Measurements from ENCODE around the gene TLE7.

TLE7 gene

DNA sequence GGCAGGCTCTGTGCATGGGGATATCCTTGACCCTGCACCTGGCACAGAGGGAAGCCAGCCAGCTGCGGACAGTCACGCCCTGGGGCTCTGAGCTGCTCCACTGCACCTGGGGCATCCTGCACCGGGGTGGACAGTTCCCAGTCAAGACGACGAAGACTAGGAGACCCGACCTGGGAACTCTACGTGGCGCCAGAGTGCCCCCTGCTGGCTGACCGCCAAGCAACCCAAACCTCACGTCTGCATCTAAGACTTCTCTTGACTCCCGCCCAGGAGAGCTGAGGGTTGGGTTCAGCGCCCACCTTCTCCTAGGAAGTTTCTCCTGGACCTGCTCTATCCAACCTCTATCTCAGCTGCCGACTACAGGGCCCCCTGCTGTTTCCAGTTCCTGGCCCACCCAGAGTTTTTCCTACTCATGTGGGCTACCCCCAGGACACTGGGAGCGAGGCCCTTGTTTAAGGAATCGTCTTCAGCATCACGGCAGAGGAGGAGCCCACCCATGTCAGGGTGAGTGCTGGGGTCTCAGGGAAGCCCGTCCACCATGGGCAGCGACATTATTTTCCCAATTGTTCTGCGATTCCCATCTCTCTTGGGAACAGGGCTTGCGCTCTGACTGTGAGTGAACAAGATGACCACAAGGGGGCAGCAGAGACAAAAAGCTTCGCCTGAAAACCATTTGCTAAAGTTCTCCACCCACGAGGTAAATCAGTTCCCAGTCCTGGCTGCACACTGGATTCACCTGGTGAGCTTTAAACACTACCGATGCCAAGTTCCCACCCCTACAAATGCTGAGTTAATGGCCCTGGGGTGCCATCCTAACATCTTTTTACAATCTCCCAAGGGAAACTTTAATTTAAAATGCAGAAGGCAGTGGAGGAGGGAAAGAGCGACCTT is 29.3 kb downstream of the TLE7 start:
- TF ChIP-seq GATA2 (IDR thresholded peaks at IDR 0.05; ENCODE audit: low read depth, low read length) = no peak
- no peak for TF ChIP-seq GATA3 (IDR thresholded peaks at IDR 0.05; ENCODE audit: low read depth, low read length)

DNA sequence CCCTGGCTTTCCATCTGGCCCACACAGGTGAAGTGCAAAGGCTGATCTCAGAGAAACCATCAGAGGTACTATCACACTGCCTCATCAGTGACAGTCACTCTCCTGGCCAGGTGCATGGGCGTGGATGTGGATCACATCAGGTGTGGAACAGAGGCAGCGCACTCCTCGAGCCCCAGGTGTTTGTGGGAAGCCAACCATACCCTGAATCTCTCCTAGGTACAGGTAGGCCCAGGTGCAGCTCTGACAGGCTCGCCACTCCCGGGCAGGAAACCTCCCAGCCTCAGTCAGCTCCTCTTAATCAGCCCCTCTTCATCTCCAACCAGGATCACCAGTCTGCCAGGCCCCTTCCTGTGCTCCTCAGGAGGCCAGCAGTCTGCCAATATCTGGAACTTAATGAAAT is 31.7 kb downstream of the TLE7 start:
- no peak for TF ChIP-seq GATA2 (IDR thresholded peaks at IDR 0.05; ENCODE audit: low read depth, low read length)
- no peak for TF ChIP-seq GATA3 (IDR thresholded peaks at IDR 0.05; ENCODE audit: low read depth, low read length)

DNA sequence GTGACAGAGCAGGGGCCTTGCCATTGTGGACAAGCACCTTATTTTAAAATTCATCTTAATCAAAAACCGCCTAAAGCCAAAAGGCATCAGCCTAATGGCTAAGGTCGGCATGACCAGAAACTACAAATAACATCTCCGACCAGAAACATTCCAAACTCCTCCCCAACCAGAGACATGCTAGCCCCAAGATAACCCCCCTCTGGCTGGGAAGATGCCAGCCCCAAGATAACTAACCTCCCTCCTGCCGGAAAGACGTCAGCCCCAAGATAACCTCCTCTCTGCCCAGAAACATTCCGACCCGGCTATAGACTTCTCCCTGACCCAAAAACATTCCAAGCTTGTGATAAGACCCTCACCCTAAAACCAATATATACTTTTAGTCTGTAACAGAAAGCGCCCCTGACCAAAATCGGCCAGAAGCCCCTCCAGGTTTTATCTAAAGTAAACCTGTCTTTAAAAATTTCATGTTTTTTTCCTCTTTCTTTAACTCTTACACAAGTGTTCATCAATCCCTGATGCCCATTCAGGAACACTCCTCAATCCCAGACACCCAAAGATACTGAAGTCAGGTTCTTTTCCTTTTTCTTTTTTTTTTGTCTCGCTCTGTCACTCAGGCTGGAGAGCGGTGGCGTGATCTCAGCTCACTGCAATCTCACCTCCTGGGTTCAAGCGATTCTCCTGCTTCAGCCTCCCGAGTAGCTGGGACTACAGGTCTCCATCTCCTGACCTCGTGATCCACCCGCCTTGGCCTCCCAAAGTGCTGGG is 32.7 kb downstream of the TLE7 start:
- TF ChIP-seq GATA2 (IDR thresholded peaks at IDR 0.05; ENCODE audit: low read depth, low read length) = no peak
- TF ChIP-seq GATA3 (IDR thresholded peaks at IDR 0.05; ENCODE audit: low read depth, low read length) = no peak

DNA sequence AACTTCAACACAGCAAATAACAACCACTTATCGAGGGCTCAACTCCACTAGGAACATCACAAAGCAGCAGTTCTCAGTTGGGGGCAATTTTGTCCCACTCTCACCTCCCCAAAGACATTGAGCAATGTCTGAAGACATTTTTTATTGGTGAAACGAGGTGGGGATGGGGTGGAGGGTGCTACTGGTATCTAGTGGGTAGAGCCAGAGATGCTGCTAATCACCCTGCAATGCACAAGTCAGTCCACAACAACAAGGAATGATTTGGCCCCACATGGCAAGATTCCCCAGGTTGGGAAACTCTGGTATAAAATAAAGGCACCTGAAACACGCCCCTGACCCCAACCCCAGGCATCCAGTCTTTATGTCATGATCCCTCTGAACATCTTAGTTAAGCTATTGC is 33.3 kb downstream of the TLE7 start:
- TF ChIP-seq GATA2 (IDR thresholded peaks at IDR 0.05; ENCODE audit: low read depth, low read length) (no peak), GATA3 (IDR thresholded peaks at IDR 0.05; ENCODE audit: low read depth, low read length) (no peak)

DNA sequence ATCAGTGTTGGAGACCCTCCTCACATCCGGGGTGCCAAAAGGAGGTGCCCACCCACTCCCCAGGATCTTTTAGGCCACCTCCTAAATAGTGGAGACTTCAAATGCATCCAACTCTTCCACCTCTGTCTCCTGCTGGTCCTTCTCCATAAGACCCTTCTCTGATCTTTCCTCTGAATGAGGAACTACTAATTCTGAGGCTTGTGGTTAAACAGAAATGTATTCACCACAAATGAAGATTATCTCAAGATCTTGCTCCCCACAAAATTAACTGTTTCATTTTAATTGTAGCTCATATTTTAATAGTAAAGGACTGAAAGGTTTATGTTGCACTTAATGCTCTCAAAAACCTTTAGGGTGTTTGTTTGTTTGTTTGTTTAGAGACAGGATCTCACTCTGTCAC is 34.1 kb downstream of the TLE7 start:
- TF ChIP-seq GATA2 (IDR thresholded peaks at IDR 0.05; ENCODE audit: low read depth, low read length) (no peak), GATA3 (IDR thresholded peaks at IDR 0.05; ENCODE audit: low read depth, low read length) (no peak)

DNA sequence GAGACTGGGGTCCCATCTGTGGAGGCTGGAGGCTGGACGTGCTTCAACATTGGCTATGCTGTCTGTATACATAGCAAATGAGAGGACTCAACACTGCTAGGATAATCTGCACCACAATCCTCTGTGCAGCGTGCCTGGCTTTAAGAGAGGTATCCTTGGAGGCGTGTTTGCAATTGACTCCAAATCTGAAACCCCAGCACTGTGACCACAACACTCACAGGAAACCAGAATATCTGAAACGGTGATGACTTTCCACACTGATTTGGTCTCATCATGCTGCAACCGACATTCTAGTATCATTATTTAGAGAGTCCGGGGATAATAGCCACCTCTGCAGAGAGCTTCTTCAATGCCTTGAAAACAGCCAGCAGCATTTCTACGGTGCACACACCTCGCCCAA is 35.1 kb downstream of the TLE7 start:
- TF ChIP-seq GATA2 (IDR thresholded peaks at IDR 0.05; ENCODE audit: low read depth, low read length) = no peak
- TF ChIP-seq GATA3 (IDR thresholded peaks at IDR 0.05; ENCODE audit: low read depth, low read length) = no peak

DNA sequence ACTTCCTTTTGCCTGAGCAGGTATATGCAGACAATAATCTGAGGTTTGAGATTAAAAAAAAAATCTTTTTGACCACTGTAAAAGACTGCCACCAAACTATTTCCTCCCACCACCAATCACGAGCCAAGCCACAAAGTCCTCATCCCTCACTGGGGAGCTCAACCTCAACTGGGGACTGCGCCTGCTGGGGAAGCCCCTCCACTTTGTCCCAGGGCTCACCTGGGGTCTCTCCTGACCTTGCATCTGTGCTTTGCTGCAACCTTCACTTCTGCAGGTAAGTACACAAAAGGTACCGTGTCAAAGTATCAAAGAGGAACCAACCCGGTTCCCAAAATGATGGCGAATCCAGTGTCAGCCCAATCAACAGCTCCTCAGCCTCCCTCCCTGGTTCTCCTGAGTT is 35.5 kb downstream of the TLE7 start:
- TF ChIP-seq GATA2 (IDR thresholded peaks at IDR 0.05; ENCODE audit: low read depth, low read length) = no peak
- no peak for TF ChIP-seq GATA3 (IDR thresholded peaks at IDR 0.05; ENCODE audit: low read depth, low read length)

DNA sequence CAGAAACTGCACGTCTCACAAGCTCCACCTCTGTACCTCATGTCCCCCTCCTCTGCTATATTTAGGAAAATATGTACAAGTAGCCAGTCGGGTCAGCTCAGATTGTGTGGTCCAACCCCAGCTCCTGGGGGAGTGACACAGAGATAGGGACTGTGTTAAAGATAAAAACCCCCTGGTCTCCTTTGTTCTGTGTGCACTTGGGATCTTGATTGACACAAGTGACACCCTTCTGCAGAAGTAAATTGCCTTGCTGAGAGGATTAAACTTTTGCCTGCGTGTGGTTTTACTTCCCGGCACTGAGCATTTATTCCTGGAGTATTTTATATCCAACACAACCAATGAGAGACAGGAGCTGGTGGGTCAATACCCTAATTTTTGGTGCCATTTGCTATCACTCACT is 37.5 kb downstream of the TLE7 start:
- TF ChIP-seq GATA3 (IDR thresholded peaks at IDR 0.05; ENCODE audit: low read depth, low read length) (no peak), GATA2 (IDR thresholded peaks at IDR 0.05; ENCODE audit: low read depth, low read length) (no peak)

DNA sequence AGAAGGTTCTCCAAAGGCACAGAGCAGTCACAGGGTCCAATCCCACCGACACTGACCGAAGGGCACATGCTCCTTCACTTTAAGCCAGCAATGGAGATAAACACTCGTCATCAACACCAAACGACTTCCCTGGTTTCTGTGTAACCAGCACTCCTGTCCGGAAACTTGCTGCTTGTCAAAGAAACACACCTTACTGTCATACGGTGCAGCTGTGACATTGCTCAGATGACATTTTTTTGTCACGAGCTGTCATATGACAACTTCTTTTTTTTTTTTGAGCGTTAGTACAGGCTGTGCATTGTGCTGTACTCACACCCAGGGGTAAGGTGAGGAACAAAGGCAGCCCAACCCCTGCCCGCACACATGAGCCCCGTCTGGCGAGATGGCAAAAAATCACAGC is 39.2 kb downstream of the TLE7 start:
- no peak for TF ChIP-seq GATA3 (IDR thresholded peaks at IDR 0.05; ENCODE audit: low read depth, low read length)
- TF ChIP-seq GATA2 (IDR thresholded peaks at IDR 0.05; ENCODE audit: low read depth, low read length) = no peak

DNA sequence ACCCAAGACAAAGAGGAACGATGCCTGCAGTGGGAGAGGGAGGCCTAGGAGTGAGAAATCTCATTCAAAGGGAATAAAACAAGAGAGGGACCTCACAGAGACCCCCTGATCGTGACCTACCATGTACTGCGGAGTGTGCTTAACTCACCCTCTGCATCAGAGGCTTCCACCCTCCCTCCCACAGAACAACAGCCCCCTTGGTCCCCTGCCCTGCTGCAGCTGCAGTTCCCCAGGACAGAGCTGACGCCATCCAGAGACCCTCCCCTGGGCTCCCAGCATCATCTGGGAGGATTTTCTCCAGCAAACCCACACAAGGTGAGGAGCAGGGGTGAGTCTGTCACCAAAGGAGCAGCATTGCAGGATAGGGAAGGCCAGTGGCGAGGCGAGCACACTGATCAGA is 39.8 kb downstream of the TLE7 start:
- no peak for TF ChIP-seq GATA2 (IDR thresholded peaks at IDR 0.05; ENCODE audit: low read depth, low read length)
- no peak for TF ChIP-seq GATA3 (IDR thresholded peaks at IDR 0.05; ENCODE audit: low read depth, low read length)

DNA sequence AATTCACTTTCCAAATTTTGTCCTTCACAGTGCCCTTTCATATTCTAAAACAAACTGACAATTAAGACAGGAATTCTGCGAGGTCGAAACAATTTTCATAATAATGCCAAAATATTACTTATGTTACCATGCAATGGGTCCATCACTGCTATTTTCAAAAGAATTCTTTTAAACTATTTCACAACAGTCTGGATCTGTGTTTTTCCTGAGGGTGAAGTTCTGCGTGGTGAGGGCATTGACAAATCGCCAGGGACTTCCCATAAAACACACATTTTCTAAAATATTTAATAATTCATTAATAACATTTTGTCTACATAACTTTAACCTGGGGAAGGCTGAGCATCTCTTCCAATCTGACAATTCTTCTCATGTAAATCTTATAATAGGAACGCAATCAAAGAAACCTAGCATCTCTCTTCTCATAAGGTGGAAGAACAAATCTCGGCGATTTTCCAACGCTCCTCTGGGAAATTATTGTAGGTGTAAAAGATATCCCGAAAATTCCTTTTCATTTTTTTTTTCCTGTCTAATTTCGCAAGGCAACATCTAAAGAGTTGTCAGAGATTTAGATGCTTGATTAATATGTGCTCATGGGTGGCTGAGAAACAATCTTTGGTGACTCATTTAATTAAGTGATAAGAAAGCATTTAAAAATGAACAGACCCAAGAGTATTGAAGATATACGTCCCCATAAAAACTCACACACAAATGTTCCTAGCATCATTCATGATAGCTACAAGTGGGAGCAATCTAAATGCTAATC is 41.9 kb downstream of the TLE7 start:
- TF ChIP-seq GATA2 (IDR thresholded peaks at IDR 0.05; ENCODE audit: low read depth, low read length) (no peak), GATA3 (IDR thresholded peaks at IDR 0.05; ENCODE audit: low read depth, low read length) (no peak)

DNA sequence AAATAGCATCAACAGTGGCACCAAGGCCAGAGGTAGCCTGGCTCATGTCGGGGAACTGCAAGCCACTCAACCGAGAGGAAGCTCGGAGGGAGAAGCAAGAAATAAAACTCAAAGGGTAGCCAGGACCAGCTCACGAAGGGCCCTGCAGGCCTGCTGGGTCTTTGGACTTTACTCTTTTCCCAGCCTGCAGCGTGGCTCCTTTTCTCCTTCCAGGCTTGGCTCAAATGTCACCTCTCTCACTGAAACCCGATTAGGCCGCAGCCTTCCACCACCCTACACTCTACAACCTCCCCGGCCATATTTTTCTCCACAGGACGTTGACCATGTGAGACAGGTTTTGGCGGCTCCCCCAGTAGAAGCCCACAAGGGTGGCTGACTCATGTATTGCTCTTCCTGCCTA is 45.3 kb downstream of the TLE7 start:
- no peak for TF ChIP-seq GATA2 (IDR thresholded peaks at IDR 0.05; ENCODE audit: low read depth, low read length)
- no peak for TF ChIP-seq GATA3 (IDR thresholded peaks at IDR 0.05; ENCODE audit: low read depth, low read length)

DNA sequence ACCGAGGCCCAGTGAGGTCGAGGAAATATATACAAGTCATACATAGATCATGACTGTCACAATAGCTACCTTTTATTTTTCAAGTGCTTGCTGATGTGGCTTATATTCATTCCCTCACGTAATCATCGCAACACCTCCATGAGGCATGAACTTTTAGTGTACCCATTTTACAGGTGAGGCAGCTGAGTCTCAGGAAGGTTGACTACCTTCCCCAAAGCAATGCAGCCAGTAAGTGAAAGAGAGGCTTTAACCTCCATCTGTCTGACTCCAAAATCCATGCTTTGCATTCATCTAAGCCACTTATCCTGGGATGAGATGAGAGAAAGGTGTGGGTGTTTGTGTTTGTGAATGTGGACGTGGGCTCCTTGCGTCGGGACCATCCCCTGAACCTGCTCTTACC is 52.5 kb downstream of the TLE7 start:
- TF ChIP-seq GATA2 (IDR thresholded peaks at IDR 0.05; ENCODE audit: low read depth, low read length) (no peak), GATA3 (IDR thresholded peaks at IDR 0.05; ENCODE audit: low read depth, low read length) (no peak)
